HepG2 (cell line): ENCODE results near the gene LMCD1. TPM values are rescaled to one million over a fixed set of nuclear protein-coding genes. Genes with fewer than 3 reads are reported as not detected.

ENCODE experiments used
- ATAC-seq: fragments of 200-7000 bp; cut with Tn5 transposase; 3 replicates; pipeline ENCODE4 v1.9.1; 2020; ENCODE audit warnings: mild to moderate bottlenecking, moderate library complexity
- BruUV-seq: library from RNA; stranded (reverse); fragments of 400-500 nt; replicated peaks from 2 replicates; lab custom pipeline; 2021; lab: Mats Ljungman, UMichigan
- CTCF ChIA-PET: fragments of 300-600 bp; formaldehyde crosslinking; extraction: SDS; loops from one replicate; lab custom pipeline; 2021; ENCODE audit warnings: low total read pairs, inconsistent platforms, low intra/inter-chr PET ratio; lab: Yijun Ruan, JAX
- POLR2A ChIA-PET: fragments of 350-600 bp; sonication (Branson Sonifier 250); formaldehyde crosslinking; loops from one replicate; lab custom pipeline; 2020; ENCODE audit warnings: antibody characterized with exemption, inconsistent platforms; lab: Yijun Ruan, JAX
- DNase-seq: peaks from one replicate; pipeline ENCODE4 v3.0.0-alpha.2; 2015; ENCODE audit warnings: low spot score
- FAIRE-seq: peaks from 3 replicates; lab custom pipeline; 2011; peaks lifted over from hg19 to GRCh38; lab: Jason Lieb, UNC
- H2AFZ ChIP-seq: one replicate; pipeline ENCODE4 v1.6.1; 2011; ENCODE audit warnings: low read length, inconsistent platforms
- H3K27ac ChIP-seq: fragments of 300-600 bp; 3 replicates; pipeline ENCODE4 v1.8.0; 2011; ENCODE audit warnings: mixed run types, mild to moderate bottlenecking, mixed read lengths, low read length, inconsistent platforms; ENCODE audit not compliant: insufficient read depth; ENCODE audit errors: extremely low read length
- H3K27me3 ChIP-seq, 2 experiments: fragments of 200-600 bp in 1 of 2; 2 replicates in 1 of 2; 3 replicates in 1 of 2; pipeline versions ENCODE4 v1.6.0 to v1.8.0; 2011; ENCODE audit warnings: low read length in 2 of 2, mild to moderate bottlenecking in 2 of 2, moderate library complexity in 2 of 2, inconsistent platforms in 1 of 2; ENCODE audit not compliant: insufficient read depth in 2 of 2, control insufficient read depth in 1 of 2
- H3K36me3 ChIP-seq, 2 experiments: fragments of 200-600 bp in 1 of 2; replicated peaks in 1 of 2; 2 replicates in 1 of 2; 3 replicates in 1 of 2; pipeline versions ENCODE4 v1.5.1 to v1.8.0; 2011; ENCODE audit warnings: low read length in 2 of 2, inconsistent platforms in 1 of 2; ENCODE audit not compliant: insufficient read depth in 2 of 2, control insufficient read depth in 1 of 2
- H3K4me1 ChIP-seq: 2 replicates; pipeline ENCODE4 v1.5.1; 2012; ENCODE audit warnings: low read length, inconsistent platforms; ENCODE audit not compliant: insufficient read depth
- H3K4me2 ChIP-seq: 2 replicates; pipeline ENCODE4 v1.6.0; 2011; ENCODE audit warnings: low read depth, low read length, inconsistent platforms
- H3K4me3 ChIP-seq, 3 experiments: fragments of 200-600 bp in 1 of 3; sonication (generic), shearing (Covaris generic) in 1 of 3; replicated peaks in 1 of 3; 2 replicates each; pipeline ENCODE4 v1.5.1; 2011 to 2016; ENCODE audit warnings: low read length in 3 of 3, inconsistent platforms in 2 of 3, low read depth in 2 of 3, mild to moderate bottlenecking in 2 of 3, control low read depth in 1 of 3, mixed read lengths in 1 of 3; ENCODE audit not compliant: insufficient read depth in 1 of 3
- H3K79me2 ChIP-seq: one replicate; pipeline ENCODE4 v1.6.1; 2011; ENCODE audit warnings: low read length, inconsistent platforms; ENCODE audit not compliant: insufficient read depth
- H3K9ac ChIP-seq: 2 replicates; pipeline ENCODE4 v1.6.0; 2011; ENCODE audit warnings: mild to moderate bottlenecking, low read depth, low read length, inconsistent platforms; ENCODE audit not compliant: insufficient read depth
- H3K9me3 ChIP-seq: 2 replicates; pipeline ENCODE4 v1.5.1; 2012; ENCODE audit warnings: mild to moderate bottlenecking, low read length
- H4K20me1 ChIP-seq: 2 replicates; pipeline ENCODE4 v1.6.0; 2011; ENCODE audit warnings: inconsistent platforms, mild to moderate bottlenecking, low read length, moderate library complexity; ENCODE audit not compliant: insufficient read depth
- FOXC1 ChIP-seq: sonication (generic); formaldehyde crosslinking; IDR thresholded peaks from 2 replicates; pipeline ENCODE4 v1.8.0; 2022; ENCODE audit warnings: mild to moderate bottlenecking, missing genetic modification reagents, borderline replicate concordance
- HOXA7 ChIP-seq: sonication (generic); formaldehyde crosslinking; IDR thresholded peaks from 2 replicates; pipeline ENCODE4 v1.8.1; 2022; ENCODE audit warnings: mild to moderate bottlenecking, missing genetic modification reagents, moderate library complexity
- KDM2A ChIP-seq: sonication (generic); formaldehyde crosslinking; IDR thresholded peaks from 2 replicates; pipeline ENCODE4 v1.4.0; 2020; ENCODE audit warnings: low read depth, missing genetic modification reagents, borderline replicate concordance
- ZNF335 ChIP-seq: sonication (generic); formaldehyde crosslinking; IDR thresholded peaks from 2 replicates; pipeline ENCODE4 v1.4.0; 2020; ENCODE audit warnings: missing genetic modification reagents
- ZNF749 ChIP-seq: sonication (generic); formaldehyde crosslinking; IDR thresholded peaks from 2 replicates; pipeline ENCODE4 v1.8.0; 2022; ENCODE audit warnings: mild to moderate bottlenecking, missing genetic modification reagents, moderate library complexity, borderline replicate concordance
- ZNF772 ChIP-seq: sonication (generic); formaldehyde crosslinking; IDR thresholded peaks from 2 replicates; pipeline ENCODE4 v1.5.0; 2020; ENCODE audit warnings: mild to moderate bottlenecking, missing genetic modification reagents
- ZUFSP ChIP-seq: sonication (generic); formaldehyde crosslinking; IDR thresholded peaks from 2 replicates; pipeline ENCODE4 v1.9.0; 2021; ENCODE audit warnings: missing genetic modification reagents, mild to moderate bottlenecking, borderline replicate concordance
- WGBS: methylation state at CpG from one replicate; pipeline ENCODE4 v1.1.6; 2017; ENCODE audit warnings: low lambda C conversion rate; 5-methylcytosine and 5-hydroxymethylcytosine counted together
- in situ Hi-C: cut with HindIII; loops from 2 replicates; pipeline ENCODE4 v1.10.0; 2017; ENCODE audit warnings: low pct_unique_long_range_greater_than_20kb; ENCODE audit not compliant: extremely low pct_ligation_motif_present
- intact Hi-C: fragments of 100-400 bp; cut with micrococcal nuclease; formaldehyde crosslinking; loops from one replicate; pipeline ENCODE4 v1.10.0; 2022; ENCODE audit not compliant: unreplicated experiment
- polyA plus RNA-seq, 8 experiments: library from polyadenylated mRNA; depleted of rRNA in 3 of 8; stranded (reverse) in 7 of 8; unstranded in 1 of 8; fragments of >200 nt; fragmentation: Illumina TruSeq in 4 of 8; extraction: Trizol in 4 of 8; gene quantifications; 2 replicates each; pipeline versions ENCODE4 v1.2.1 to v1.2.3, GENCODE V29; 2011 to 2016; ENCODE audit warnings: low read depth in 4 of 8, missing spikeins in 1 of 8, mixed read lengths in 1 of 8; ENCODE audit not compliant: insufficient read depth in 1 of 8
- total RNA-seq, 5 experiments: library from RNA; depleted of rRNA; stranded (reverse); fragments of >200 nt; fragmentation: Illumina TruSeq; extraction: Trizol; gene quantifications; 2 replicates each; pipeline ENCODE4 v1.2.3, GENCODE V29; 2016; ENCODE audit warnings: low read depth in 1 of 5
- TF ChIP-seq, protein P1 (sequence below): sonication (generic); formaldehyde crosslinking; IDR thresholded peaks from 2 replicates; pipeline ENCODE4 v1.4.0; 2020; ENCODE audit warnings: mild to moderate bottlenecking, missing genetic modification reagents

LMCD1 gene
- total and polyA plus RNA-seq, 2 of the 13 experiments (the other 11 are each of a cell fraction or from before 2014, with no cell fraction given), result 6.2 to 7.1 TPM

DNA sequence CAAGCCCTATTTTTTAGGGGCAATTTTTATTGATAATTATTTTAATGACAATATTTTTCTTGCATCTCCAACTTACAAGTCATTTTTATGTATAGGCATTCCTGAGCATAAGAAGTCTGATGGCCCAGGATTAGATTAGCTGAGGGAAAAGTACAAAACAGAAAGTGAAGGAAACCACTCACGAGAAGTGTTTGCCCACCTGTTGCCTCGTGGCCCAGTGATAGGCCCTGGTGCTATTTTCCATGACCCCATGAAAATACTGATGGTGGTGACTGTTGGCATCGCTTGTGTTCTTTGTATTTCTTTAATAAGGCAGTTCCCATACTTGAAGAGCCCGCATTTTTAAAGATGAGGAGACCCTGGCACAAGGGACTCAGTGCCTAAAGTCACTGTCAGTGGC is 7.9 kb upstream of the LMCD1 start (continued):
- no peak for TF ChIP-seq ZUFSP (CRISPR knock-in tag)

DNA sequence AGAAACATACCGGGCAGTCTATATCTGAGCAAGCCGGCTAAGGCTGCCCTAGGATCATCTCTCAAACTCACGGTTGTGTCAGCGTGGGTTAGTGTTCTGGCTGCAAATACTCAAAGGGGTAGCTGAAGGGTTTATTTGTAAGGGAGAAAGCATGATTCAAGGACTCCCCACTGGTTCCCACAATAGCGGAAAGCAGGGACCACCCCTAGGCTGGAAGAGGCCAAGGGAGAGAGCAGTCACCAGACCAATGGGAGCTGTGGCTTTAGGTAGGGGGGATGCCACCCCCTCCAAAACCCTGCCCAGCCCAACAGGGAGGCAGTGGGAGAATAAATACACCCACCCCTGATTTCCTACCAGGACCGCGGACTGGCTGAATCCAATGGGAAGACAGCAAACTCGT is 7.3 kb upstream of the LMCD1 start:
- no peak overlapping the region for H3K9ac ChIP-seq
- DNase-seq (no peak), ATAC-seq (no peak), FAIRE-seq (no peak)
- no peaks in the 10 kb centered on the region for H3K36me3 ChIP-seq
- H3K27me3 ChIP-seq, result no peaks in the 10 kb centered on the region
- in situ Hi-C loops, result no loop called here
- H3K4me3 ChIP-seq, result no peak overlapping the region
- no peaks in the 10 kb centered on the region for H3K9me3 ChIP-seq
- no peak overlapping the region for H2AFZ ChIP-seq
- intact Hi-C loops, result no loop called here
- ChIA-PET CTCF (no interaction called here), POLR2A (no interaction called here)
- BruUV-seq, result no TSS peak
- H4K20me1 ChIP-seq, result no peaks in the 10 kb centered on the region
- no peak overlapping the region for H3K4me2 ChIP-seq
- WGBS, result 96% methylated on average over 8 of the region's 8 CpGs
- peaks cover 52% of the 10 kb centered on the region for H3K4me1 ChIP-seq
- H3K27ac ChIP-seq, result no peak overlapping the region
- no peaks in the 10 kb centered on the region for H3K79me2 ChIP-seq
- TF ChIP-seq FOXC1 (CRISPR knock-in tag), result no peak
- no peak for TF ChIP-seq KDM2A (CRISPR knock-in tag)
- TF ChIP-seq HOXA7 (CRISPR knock-in tag), result no peak
- TF ChIP-seq, protein P1, sequence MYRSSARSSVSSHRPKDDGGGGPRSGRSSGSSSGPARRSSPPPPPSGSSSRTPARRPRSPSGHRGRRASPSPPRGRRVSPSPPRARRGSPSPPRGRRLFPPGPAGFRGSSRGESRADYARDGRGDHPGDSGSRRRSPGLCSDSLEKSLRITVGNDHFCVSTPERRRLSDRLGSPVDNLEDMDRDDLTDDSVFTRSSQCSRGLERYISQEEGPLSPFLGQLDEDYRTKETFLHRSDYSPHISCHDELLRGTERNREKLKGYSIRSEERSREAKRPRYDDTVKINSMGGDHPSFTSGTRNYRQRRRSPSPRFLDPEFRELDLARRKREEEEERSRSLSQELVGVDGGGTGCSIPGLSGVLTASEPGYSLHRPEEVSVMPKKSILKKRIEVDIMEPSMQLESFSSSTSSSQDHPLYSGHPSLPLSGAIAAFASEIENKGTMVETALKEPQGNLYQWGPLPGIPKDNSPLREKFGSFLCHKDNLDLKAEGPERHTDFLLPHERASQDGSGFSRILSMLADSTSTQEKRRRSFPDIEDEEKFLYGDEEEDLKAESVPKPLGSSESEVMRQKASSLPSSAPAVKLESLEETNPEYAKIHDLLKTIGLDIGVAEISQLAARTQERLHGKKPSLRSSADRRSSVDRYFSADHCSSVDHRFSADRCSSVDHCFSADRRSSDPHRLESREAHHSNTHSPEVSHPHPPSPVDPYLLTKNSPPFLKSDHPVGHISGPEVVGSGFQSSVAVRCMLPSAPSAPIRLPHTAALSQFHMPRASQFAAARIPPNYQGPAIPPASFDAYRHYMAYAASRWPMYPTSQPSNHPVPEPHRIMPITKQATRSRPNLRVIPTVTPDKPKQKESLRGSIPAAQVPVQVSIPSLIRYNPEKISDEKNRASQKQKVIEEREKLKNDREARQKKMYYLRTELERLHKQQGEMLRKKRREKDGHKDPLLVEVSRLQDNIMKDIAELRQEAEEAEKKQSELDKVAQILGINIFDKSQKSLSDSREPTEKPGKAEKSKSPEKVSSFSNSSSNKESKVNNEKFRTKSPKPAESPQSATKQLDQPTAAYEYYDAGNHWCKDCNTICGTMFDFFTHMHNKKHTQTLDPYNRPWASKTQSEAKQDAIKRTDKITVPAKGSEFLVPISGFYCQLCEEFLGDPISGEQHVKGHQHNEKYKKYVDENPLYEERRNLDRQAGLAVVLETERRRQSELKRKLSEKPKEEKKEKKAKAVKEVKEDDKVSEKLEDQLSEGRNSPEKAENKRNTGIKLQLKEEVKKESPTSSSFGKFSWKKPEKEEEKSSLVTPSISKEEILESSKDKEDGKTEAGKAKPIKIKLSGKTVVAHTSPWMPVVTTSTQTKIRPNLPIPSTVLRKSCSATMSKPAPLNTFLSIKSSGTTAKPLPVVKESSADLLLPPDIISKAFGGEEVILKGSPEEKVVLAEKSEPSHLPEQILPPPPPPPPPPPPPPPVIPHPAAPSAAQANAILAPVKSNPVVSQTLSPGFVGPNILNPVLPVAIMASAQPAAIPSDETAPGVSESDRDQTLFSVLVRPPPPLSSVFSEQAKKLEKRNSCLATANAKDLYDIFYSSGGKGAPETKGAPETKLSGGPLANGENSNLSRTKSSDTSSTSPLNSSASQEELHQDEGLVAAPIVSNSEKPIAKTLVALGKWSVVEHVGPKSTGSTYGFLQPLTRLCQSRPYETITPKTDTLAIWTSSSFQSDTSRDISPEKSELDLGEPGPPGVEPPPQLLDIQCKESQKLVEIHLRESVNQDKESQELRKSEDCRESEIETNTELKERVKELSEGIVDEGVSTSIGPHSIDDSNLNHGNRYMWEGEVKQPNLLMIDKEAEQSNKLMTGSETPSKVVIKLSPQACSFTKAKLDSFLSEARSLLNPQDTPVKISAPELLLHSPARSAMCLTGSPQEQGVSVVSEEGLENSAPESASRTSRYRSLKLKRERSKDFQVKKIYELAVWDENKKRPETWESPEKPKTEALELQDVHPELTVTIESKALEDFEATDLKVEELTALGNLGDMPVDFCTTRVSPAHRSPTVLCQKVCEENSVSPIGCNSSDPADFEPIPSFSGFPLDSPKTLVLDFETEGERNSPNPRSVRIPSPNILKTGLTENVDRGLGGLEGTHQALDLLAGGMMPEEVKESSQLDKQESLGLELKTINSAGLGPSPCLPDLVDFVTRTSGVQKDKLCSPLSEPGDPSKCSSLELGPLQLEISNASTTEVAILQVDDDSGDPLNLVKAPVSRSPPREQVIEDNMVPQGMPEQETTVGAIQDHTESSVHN (CRISPR knock-in tag), result no peak
- TF ChIP-seq ZNF335, result no peak
- TF ChIP-seq ZNF772 (CRISPR knock-in tag), result no peak
- no peak for TF ChIP-seq ZNF749 (CRISPR knock-in tag)
